Measurements from ENCODE around the gene F2R. TPM values are rescaled to one million over a fixed set of nuclear protein-coding genes. Genes with fewer than 3 reads are reported as not detected.

The F2R gene
- total RNA-seq, 1 donor from 2014 or later, result 4.7 TPM

DNA sequence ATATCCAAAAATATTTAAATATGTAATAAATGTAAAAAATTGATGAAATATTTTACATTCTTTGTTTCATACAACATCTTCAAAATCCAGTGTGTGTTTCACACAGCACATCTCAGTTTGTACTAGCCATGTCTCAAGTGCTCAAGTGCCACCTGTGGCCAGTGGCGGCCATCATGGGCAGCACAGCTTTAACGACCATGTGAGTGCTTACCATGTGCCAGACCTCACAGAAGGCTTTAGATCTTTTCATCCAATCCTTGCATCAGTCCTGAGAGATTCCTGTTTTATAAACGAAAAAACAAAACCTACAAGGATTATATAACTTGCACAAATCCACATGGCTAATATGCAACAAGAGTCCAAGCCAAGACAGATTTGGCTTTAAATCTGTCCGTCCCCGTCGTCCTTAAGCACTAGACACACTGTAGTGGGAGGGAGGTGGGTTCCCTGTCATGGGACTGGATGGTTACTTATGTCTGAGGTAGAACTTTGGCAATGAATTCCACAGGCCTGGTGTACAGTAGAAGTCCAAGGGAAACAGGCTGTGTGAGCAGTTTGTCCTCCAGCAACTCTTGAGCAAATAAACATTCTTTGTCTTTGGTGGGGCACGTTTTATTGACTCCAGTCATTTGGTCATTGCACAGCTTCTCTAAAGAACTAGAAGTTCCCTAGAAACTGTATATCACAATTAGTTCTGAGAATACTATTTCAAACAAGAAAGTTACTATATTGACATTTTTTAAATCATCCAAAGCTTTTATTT is 25.0 kb upstream of the F2R start:
- DNase-seq (ENCODE audit: low spot score), result no peak

DNA sequence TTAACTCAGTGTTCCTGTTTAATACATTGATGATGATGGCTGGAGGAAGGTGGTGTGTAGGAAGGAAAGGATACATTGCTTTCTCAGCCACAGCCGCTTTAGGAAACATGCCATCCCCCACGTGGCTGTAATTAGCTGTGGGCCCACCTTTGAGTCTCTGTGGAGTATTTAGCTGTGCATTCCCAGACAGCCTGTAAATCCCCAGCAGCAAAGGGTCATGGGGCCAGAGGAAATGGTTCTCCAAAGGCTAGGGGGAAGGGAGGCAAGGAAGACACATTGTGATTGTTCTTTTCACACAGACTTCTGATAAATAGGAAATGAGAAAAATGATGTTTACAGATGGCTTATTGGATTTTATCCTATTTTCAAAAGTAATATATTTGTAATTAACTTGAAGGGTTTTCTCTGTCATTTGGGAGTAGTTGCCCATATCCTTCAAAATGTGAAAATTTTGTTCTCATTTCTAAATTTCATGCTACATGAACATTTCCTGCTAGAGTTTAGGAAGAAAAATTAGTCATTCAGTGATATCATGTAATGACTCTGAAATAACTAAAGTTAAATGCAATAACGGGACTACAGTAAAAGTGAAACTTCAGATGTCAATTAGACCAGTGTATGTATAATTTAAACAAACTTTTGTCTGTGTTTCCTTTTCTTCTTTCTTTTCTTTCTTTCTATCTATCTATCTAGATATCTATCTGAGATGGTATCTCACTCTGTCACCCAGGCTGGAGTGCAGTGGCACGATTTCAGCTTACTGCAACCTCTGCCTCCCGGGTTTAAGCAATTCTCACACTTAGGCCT is 24.3 kb upstream of the F2R start:
- DNase-seq (ENCODE audit: low spot score), result no peak

DNA sequence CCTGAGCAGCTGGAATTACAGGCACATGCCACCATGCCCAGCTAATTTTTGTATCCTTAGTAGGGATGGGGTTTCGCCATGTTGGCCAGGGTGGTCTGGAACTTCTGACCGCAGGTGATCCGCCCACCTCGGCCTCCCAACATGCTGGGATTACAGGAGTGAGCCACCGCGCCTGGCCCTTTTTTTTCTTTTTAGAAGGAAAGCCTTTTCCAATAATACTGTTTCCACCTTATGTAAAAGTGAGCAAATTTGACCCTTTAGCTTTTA is 23.7 kb upstream of the F2R start:
- DNase-seq (ENCODE audit: low spot score), result no peak

DNA sequence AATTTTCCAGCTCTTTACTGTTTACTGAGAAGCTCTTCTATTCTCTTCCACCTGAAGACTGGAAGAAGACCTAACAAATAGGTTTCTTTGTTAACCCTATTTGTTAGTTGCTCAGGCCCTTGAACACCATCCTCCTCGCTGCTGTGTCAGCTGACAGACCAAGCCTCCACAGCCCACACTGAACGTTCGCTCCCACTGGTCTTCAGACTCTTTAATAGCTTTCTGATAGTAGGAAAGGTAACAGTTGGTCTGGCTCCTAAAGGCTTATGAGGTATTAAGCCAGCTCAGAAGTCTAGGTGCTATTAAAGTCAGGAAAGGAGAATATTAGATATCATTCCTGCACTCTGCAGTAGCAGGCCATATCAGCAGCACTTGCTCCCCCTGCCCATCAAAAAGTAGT is 23.3 kb upstream of the F2R start:
- no peak for DNase-seq (ENCODE audit: low spot score)

DNA sequence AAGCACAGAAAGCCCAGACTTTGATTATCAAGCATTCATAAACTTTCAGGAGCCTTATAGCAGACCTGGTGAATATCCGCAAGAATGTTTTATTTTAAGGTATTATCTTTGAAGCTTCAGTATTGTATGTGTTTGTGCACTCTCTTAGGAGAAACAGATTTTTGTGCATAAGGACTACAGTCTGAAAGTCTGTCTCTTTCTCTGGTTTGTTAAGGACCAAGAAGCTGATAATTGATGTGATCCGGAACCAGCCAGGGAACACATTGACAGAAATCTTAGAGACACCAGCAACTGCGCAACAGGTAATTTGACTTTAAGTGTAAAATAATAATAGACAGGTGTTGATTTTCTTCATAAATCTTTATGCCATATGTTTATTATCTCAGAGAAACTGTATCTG is 22.8 kb upstream of the F2R start:
- DNase-seq (ENCODE audit: low spot score), result no peak

DNA sequence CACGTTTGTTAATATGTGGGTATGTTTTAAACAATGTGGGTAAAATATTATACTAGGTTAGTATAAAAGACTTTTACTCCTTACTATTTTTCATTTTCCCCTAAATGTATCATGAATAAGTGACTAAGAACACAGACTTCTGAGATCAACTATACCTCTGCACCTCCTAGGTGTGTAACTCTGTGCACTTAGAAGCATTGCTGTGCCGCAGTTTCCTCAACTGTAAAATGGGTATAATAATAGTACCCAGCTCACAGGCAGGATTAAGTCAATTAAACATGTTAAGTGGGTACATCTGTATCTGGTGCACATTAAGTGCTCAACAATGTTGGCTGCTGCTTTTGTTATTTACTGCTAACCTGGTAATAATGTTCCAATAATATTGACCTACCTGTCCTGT is 21.6 kb upstream of the F2R start:
- no peak for DNase-seq (ENCODE audit: low spot score)

DNA sequence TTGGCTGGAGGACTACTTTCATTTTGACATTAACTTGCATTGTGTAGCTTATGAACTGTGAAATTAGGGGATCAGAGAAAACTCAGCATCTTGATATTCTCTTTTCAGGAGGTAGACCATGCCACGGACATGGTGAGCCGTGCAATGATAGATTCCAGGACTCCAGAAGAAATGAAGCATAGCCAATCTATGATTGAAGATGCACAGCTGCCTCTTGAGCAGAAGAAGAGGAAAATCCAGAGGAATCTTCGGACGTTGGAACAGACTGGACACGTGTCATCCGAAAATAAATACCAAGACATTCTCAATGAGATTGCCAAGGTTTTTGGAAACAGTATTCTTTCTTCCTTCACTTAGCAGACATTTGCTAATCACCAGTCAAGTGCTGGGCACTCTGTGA is 20.6 kb upstream of the F2R start:
- no peak for DNase-seq (ENCODE audit: low spot score)

DNA sequence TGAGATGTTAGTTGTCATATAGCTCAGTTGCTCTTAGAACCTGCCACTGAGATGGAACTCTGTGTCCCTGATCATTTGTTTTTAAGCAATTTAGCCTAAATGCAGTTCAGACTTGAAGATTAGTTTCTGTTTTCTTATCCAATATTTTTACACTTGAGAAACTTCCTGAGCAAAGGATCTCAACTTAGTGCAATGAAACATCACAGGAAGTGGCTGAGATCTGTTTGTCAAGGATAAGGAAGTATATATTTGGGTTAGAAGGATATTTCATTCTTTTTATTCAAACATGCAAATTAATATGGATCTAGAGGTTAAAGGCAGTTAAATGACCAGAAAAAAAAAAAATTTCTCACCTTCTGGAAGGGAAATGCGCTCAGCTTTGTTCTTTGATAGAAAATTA is 19.7 kb upstream of the F2R start:
- no peak for DNase-seq (ENCODE audit: low spot score)

DNA sequence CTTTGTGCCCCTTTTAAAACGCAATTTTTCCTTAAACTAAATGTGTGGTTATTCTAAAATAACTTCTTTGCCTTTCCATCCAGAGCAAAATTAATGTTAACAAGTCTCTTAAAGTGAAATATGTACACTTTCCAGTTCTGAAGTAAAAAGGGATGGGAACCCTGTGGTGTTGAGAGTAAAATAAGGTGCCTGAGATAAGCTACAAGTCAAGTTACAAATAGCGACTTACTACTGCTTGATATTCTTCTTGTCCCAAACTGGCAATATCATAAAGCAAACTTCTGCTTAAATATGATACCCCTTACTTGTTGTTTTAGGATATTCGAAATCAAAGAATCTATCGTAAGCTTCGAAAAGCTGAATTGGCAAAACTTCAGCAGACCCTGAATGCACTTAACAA is 18.3 kb upstream of the F2R start:
- no peak for DNase-seq (ENCODE audit: low spot score)

DNA sequence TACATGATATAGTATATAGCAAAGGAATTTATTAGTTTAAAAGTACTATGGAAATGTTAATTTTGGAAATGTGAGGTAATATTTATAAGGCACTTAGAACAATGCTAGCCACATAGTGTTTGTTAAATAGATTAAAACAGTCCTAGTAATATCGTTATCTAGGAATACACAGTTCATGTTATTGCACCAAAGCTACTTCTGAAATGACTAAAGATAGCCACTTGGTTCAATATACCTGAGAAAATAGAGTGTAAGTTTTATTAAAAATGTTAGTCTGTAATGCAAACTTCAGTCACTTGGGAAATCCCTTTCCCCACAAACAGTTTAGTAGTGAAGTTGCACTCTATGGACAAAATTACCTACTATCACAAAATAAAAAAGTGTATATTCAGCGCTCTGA is 15.4 kb upstream of the F2R start:
- no peak for DNase-seq (ENCODE audit: low spot score)

DNA sequence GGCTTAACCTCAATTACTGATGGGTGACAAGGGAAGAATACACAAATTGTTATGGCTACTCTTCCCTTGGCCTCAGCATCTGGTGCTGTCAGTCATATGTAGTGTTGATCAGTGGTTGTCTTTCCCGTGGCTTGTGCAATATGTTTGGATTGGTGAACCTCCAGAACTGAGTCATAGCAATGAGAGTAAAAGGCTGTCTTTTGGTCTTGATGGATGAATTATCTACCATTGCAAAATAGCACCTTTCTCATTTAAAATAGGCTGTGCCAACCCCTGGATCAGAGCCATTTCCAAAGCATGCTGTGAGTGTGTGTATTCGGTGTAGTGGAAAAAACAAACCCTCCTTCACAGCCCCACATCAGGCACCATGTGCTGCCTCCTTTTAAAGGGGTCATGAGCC is 14.6 kb upstream of the F2R start:
- DNase-seq (ENCODE audit: low spot score), result no peak

DNA sequence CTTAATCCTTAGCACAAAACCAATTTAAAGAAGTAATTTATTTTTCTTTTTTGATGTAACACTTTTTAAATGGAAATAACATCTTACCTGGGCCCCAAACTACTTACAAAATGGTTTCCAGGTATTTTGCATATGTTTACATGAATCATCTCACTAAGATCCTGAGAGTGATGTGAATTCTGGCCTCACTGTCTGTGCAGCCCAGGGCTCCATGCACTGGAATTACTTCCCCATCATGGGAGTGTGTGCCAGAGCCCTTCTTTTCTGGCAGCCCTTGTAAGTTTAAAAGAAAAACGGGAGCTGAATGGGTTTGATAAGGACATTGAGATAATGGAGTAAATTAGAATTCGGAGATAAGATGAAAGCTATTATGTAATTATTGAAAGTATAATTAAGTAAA is 12.2 kb upstream of the F2R start:
- no peak for DNase-seq (ENCODE audit: low spot score)

DNA sequence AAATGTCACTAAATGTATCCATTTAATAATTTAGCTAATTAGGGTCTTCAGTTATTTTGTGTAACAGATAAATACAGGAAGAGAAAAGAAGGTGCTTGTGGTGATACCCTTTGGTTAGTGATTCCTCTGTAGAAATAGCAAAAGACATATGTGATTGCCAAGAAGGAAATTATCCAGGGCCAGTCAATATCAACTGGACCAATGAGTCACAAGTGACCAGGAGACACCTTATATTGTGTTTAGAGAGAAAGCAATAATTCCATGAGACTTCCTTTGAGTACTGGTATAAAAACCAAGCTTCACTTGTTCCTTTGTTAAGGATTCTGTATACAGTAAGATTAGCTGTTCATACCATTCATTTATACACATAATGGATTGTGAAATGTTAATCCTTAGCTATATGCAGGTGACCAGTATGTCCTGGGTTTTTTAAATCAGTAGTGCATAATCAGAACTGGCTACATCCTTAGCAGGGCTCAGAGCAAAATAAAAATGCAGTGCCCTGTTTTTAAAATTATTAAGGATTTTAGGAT is 11.7 kb upstream of the F2R start:
- DNase-seq (ENCODE audit: low spot score), result no peak

DNA sequence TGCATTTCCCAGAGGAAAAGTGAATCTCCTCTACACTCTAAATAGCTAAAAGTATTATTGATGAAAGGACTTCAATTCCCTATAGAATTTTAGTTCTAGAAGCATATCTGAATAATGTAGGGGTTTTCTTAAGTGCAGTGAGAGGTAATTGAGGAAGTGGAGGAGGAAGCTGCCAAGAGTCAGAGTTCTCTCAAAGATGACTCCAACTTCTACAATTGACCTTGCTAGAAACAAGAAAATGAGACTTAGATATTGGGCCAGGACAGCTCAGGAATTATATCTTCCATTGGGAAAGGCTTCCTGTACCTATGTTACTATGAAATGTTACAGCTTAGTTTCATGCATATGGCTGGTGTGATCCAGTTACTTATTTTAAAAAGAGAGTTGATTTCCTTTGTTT is 10.4 kb upstream of the F2R start:
- no peak for DNase-seq (ENCODE audit: low spot score)

DNA sequence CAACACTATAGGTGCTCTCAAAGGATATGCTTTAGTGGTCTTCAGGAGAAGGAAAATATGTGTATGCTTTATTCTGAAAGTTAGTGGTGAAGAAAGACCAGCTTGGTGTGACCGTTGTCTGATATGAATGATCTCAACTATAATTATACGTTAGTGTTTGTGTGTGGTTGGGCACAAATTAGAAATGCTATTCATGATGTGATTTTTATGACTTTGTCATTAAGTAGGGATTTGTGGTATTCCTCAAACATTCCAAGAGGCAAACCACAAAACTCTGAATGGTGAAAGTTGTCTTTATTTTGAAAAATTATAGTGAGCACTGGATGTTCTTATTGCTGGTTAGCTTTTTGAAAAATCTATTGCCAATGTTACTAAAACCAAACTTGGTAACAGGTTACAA is 6.2 kb upstream of the F2R start:
- DNase-seq (ENCODE audit: low spot score), result no peak

DNA sequence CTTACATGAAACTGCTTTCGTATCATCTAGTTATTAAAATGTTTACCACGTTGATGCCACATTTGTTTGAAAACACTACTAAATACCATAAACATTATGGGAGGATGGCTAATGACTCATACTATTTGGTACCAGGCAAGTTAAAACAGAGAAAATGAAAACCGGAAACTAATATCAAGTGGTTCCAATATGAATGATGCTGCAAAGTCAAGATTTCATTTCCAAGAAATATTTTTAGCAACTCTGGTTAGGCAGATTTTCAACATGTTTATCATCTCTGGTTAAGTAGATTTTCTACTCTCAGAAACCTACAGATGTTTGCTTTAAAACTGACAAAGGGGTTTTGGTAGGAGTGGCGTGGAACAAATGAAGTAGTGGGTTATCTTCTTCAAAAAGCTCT is 4.9 kb upstream of the F2R start:
- no peak for DNase-seq (ENCODE audit: low spot score)

DNA sequence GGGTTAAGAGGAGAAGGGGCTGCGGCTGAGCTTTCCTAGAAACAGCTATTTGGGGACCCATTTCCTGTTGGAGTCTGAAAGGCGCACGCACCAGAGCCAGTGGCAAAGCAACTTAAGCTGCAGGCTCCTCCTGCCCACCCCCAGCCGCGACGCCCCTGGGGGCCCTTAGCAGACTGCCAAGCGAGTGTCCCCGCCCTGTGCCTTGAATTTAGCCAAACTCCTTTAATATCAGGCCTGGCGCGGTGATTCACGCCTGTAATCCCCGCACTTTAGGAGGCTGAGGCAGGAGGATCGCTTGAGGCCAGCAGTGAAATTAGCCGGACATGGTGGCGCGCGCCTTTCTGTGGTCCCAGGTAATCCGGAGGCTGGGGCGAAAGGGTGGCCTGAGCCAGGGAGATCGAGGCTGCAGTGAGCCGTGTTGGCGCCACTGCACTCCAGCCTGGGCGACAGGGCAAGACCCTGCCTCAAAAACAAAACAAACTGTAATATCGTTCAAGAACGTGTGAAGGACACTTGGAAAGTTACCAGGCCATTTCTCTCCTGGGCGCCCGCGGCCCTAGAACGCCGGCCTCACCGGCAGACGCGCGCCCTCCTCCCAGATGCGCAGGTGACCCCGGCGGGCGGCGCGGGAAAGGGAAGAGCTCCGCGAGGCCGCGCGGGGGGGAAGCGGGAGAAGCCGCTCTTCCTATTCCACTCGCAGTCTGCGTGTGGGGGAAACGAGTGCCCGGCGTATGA is 1.0 kb upstream of the F2R start:
- DNase-seq (ENCODE audit: low spot score), result no peak

DNA sequence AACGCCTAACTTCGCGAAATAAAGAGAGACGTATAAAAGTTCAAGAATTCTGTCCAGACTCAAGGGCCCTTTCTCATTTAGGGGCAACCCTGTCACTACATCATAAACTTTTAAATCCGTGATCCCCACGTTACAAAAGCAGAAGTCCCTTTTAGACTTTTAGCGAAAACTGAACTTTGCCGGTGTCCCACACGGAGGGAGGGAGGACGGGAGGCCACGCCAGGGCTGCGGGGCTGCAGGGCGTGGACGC is 515 bp upstream of the F2R start:
- DNase-seq (ENCODE audit: low spot score), result no peak

DNA sequence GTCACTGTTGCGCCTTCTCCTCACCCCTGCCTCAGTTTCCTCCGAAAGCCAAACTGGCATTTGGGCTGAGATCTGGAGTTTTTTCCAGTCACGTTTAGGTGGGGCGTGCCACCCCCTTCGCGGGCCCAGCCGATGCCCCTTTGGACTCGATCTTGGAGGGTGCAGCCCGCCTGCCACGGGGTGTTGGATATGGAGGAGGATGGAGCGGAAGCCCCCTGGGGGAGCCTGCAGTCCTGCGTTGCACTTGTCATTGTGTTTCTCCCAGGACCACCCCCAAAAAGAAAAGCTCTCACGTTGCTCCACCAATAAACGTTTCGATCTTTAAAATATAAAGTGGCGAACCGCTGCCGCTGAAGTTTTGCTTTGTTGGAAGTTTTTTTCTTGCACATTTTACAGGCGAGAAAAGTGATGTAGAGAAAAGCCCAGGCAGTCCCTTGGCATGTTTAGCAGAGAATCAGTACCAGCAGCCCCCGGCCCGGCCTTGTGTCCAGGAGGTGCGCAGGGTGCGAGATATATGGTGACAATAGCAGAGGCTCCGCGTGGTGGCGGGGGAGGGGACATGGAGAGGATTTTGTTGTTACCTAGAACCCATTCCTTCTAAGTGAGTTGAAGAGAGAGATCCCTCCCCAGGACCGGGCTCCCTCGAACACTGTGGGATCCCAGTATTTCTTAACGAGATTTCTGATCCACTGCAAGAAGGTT is 681 bp downstream of the F2R start:
- DNase-seq (ENCODE audit: low spot score), result no peak

DNA sequence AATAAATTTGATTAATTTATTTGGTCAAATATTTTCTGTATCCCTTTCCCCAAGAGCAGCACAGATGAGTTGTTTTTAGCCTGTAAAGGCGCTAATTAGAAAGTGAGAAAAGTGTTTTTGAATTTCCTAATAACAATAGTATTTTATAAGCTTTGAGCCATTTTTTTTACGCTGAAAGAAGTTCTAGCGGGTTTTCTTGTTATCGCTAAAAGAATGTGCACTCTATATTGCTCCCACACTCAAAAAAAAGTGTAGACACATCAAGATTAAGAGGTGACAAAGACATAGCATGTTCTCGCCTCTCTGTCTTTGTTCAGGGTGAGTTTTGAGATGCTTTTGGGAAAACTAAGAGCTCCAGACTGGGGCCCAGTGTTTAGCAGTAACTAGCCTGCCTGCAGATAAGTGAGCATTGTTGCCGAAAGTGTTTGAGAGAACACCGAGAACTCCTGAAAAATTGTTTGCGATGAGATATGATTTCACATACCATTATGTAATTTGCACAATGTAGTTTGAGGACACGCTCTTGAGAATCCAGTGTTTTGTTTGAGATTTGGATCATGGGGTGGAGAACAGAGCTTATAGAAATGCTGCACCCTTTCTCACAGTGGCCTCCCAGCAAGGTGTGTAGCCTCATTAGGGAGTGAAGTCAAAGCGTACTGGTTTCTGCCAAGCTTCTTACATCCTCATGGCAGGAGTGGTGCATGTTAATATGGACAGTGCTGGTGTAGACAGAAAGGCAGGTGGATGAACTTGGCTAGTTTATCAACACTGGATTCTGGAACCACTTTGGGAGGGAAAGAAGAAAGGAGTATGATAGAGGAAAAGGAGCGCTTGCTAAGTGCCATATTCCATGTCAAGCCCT is 1.5 kb downstream of the F2R start:
- DNase-seq (ENCODE audit: low spot score), result no peak

DNA sequence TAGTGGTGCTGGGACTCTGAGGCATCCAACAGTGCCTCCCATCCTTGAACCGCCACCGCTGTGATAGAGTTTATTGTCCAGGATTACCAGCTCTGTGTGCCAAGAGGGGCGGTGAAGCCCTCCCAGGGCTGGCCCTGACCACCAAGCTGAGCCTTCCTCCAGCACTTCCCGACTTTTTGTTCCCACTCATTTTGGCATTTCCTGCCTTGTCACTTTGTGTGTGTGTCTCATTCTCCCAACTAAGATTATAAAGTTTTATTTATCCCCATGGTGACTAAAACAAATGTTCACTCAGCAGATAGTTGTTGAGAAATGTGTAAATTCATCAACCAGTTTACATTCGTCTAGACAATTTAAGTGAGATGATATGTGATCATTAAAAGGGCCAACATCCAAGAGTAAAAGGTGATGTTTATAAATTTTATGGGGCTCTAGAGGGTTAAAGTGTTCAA is 2.5 kb downstream of the F2R start:
- DNase-seq (ENCODE audit: low spot score), result no peak

DNA sequence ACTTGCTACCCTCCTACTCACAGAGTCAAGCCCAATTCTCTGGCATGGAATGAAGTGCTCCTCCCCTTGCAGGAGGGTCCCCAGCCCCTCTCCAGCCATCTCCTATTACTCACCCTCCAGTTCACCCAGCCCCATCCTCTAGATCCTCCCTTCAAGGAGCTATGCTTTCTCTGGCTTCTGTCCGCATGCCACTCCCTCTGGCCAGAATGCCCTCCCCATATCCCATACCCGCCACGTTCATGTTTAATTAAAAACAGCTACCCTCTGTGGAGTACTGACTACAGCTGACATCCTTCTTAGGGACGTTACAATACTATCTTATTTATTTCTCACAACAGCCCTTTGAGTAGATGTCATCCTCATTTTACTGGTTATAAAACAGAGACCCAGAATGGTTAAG is 3.0 kb downstream of the F2R start:
- DNase-seq (ENCODE audit: low spot score), result no peak
